Thyroid gland (tissue), 4 donors: Measurements from ENCODE around the gene BCL11B.

Experiments
- CTCF ChIP-seq, 6 experiments: fragments of 200-600 bp in 3 of 6; fragments of 450-650 bp in 3 of 6; sonication (generic) in 3 of 6; IDR thresholded peaks; one replicate each; pipeline ENCODE4 v1.5.1; 2016 to 2019; ENCODE audit warnings: antibody characterized with exemption in 6 of 6, mild to moderate bottlenecking in 2 of 6, inconsistent platforms in 1 of 6, moderate library complexity in 1 of 6
- POLR2A ChIP-seq, 2 donors: fragments of 450-650 bp; IDR thresholded peaks; one replicate each; pipeline ENCODE4 v1.6.1; 2017; ENCODE audit warnings: antibody characterized with exemption in 2 of 2, mild to moderate bottlenecking in 2 of 2, moderate library complexity in 1 of 2

GRCh38 chr14:99275222-99275584 lies 3.2 kb upstream of the BCL11B start:
- TF ChIP-seq CTCF (IDR thresholded peaks at IDR 0.05): no peak
- no peak for TF ChIP-seq POLR2A (IDR thresholded peaks at IDR 0.05)
